AML-193 (cell line): ENCODE results near the gene MATR3.
"Not testable (repeated sequence)": the region's sequence is repeated elsewhere in the genome, so short reads cannot be mapped to it uniquely, and the experiment has no call there.

Source experiments
- DNase-seq, 2 experiments: peaks; one replicate each; lab custom pipeline; 2025; lab: John Stamatoyannopoulos, UW

The MATR3 gene

DNA sequence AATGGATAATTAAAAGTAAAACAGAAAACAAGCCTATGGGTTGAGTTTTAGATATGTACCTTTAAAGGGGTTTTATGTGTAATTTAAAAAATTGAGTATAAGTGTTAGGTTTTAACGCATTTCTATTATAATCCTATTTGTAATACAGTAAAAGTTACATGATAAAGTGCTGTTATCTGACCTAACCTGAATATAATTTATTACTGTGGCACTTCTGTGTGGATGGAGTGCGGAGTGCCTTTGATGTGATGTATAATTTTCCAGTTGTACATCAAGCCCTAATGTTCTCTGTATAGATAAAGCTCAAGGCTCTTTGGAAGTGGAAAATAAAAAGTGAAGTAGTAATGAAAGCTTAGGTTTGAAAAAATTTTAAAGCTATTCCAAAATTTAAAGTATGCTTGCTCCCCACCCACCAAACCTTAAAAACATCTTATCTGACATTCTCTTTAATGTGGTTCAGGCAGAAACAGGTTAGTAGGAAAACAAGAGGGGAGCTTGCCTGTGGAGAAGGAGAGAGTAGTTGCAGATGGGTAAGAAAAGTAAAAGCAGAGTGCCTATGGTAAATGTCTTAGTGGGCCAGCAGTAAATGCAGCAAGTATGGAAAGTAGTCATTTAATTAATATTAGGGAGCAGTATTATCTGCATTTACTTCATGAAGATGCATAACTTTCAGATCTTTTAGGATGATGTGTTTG is 4.0 kb downstream of the MATR3 start:
- DNase-seq, result no peak

DNA sequence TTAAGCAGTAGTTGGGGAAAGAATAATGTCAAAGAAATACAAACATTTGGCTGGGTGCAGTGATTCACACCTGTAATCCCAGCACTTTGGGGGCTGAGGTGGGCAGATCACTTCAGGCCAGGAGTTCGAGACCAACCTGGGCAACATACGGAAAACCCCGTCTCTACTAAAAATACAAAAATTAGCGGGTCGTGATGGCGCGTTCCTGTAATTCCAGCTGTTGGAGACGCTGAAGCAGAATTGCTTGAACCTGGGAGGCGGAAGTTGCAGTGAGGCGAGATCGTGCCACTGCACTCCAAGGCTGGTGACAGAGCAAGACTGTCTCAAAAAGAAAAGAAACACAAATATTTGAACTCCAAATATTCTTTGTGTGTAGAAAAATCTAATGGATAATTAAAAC is 4.7 kb downstream of the MATR3 start:
- no peak for DNase-seq

DNA sequence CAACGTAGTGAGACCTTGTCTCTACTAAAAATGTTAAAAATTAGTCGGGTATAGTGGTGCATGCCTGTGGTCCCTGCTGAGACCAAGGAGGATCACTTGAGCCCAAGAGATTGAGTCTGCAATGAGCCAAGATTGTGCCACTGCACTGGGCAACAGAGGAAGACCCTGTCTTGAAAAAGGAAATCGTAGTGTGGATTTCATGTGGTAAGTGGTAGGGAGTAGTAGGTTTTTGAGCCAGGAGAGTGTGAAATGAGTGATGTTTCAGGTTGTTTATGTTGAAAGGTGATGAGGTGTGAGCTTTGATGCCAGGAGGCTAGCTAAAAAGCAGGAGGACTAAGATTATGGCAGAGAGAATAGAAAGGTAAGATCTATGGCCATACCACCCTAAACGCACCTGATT is 5.9 kb downstream of the MATR3 start:
- DNase-seq, result no peak

DNA sequence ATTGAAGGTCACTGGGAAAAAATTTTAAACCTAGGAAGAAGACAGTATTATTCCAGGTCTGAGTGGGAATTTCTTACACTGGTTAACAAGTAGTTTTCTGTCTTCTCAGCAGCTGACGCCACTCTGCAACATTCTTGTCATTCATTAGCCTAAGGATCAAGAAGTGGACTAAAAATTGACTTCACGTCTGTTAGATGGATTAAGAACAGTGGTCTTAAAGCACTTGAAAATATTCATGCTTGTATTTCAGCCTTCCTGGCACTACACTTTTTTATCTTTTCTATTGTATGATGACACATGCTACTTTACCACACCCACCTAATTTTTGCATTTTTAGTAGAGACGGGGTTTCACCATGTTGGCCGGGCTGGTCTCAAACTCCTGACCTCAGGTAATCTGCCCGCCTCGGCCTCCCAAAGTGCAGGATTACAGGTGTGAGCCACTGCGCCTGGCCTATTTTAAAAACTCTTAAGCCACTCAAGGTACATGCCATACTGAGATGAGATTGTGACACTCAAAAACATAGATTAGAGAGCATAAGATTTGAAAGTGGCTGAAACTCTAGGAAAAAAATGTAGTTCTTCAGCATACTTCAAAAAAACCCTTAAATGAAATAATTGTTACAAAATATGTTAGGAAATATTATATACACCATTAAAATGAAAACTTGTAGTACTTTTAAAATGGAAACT is 8.4 kb downstream of the MATR3 start:
- DNase-seq, result no peak

DNA sequence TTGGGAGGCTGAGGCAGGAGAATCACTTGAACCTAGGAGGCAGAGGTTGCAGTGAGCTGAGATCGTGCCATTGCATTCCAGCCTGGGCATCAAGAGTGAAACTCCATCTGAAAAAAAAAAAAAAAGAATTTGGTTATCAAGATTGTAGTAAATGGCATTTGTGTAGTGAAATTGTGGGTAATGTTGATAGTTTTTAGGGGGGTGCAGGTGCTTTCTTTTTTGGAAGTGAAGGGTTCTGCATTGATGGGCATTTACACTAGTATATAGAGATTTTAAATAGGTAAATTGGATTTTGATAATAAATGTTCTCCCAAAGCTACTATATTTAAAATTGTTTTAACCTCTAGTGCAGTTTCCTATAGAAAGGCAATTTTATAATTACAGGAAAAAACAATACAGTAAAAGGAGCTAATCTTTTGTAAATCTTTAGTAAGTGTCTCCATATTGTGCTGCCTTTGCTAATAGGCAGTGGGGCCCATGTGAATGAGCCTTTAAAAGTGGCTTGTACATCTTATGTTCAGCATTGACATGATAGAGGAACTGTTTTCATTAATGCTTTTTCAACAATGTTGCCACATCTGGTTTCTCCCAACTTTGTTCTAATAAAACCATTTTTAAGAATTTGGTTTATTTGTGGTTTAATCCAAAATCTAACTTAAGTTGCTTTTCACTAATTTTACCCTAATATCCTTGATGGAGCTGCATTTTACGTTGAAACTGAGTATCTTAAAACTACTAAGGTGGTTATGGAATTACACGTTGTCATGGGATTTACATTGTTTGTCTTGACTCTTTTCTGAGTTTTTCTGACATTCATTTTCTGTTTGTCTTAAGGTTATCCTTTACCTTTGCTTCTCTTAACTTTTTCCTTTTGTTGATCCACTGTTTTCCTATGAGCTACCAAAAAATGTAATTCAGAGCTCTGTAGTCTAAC is 11.1 kb downstream of the MATR3 start:
- DNase-seq, result no peak

DNA sequence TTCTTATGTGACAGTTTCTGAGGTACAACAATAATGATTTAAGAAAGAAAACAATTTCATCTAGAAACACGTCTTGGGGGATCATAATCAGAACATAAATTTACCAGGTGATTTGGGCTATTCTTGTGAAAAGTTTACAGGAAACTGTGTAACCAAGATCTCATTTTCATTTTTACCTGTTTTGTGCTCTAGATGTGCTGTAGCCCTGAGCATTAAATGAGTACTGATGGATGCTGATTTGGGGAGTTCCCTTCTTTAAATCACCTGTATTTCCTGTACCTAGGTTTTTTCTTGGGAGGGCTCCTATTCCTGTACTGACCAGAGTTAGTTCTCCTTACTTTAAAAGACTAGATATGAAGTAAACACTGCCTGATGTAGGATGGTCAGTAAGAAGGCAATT is 12.7 kb downstream of the MATR3 start:
- no peak for DNase-seq

DNA sequence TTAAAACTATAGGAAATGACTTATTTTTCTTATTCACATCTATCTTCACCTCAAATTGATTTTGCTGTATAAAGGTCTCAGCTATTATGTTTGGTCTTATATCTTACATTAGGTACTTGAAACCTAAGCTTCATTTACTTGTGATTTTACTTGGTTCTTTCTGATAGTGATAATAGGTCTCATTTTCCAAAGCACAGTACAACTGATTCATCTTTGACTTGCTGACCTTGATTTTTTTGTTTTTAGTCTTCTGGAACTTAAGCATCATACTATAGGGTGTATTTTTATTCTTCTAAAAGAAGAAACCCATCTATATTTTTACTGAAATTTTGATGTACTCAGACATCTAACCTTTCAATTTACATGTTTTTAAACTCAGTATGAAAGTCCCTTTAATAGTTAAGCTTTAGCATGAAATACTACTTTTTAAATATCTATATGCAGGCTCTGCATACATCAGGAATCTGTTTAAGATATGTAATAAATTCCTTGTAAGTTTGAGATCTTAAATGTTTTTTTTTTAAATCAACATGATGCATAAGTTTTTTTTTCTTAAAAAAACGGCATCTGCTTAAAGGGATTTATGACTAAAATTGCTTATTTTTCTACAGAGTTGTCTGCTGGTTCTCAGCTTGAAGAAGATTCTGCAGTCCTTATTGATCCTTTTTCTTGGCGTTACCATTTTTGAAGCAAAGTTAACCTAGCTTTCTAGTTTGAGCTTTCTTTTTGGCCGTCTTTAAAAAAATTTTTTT is 13.3 kb downstream of the MATR3 start:
- DNase-seq, result no peak

DNA sequence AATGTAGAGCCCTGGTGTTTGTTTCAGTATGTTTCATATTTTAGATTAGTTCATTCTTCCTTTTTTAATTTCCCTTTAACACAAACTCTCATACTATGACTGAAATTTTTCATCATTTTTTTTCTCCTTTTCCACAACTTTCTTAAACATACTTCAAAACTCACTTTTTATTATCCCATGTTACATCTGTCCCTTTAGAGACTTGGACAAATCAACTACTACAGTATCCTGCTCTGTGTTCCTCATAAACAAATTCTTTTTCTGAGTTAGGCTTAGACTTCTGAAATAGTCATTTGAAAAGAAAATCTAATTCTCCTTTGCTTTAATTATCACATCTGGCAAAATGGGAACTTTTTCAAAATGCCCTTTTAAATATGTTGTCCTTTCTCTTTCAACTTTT is 15.3 kb downstream of the MATR3 start:
- DNase-seq, result no peak

DNA sequence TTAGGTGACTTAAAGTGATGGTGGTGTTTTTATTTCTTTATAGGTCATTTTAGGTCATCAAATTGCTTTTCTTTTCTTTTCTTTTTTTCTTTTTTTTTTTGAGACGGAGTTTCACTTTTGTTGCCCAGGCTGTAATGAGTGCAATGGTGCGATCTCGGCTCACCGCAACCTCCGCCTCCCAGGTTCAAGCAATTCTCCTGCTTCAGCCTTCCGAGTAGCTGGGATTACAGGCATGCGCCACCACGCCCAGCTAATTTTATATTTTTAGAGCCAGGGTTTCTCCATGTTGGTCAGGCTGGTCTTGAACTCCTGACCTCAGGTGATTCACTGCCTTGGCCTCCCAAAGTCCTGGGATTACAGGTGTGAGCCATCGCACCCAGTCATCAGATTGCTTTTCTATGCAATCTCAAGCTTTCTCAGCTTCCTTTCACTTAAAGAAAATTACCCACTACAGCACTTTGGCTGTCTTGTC is 17.2 kb downstream of the MATR3 start:
- not testable (repeated sequence) for DNase-seq

DNA sequence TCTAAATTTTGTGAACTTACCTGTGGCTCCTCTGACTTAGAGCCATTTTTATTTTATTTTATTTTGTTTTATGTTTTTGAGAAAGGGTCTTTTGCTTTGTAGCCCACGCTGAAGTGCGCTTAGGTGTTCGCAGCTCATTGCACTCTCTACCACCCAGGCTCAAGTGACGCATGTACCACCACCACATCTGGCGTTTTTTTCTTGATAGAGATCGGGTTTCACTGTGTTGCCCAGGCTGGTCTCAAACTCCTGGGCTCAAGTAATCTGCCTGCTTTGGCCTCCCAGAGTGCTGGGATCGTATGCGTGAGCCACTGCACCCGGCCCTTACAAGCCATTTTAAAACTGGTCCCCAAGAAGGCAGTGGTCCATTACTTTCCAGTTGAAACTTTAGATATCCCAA is 18.5 kb downstream of the MATR3 start:
- DNase-seq, result no peak

DNA sequence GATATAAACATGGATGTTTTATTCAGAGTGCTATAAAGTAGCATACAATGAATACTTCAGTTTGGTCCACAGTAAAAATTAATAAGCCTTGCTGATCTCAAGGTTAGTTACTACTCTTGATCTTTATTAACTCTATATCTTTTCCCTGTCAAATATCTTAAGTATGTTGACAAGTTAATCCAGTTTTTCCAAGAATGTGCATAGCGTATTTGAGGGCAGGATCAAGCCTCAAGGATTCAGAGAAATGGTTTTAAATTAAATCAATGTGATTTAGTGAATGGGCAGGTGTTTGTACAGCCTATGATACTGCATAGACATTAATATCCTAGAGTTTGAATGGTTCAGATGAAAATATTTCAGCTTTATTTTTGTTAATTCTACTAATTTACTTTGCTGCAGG is 20.7 kb downstream of the MATR3 start:
- DNase-seq, result no peak

DNA sequence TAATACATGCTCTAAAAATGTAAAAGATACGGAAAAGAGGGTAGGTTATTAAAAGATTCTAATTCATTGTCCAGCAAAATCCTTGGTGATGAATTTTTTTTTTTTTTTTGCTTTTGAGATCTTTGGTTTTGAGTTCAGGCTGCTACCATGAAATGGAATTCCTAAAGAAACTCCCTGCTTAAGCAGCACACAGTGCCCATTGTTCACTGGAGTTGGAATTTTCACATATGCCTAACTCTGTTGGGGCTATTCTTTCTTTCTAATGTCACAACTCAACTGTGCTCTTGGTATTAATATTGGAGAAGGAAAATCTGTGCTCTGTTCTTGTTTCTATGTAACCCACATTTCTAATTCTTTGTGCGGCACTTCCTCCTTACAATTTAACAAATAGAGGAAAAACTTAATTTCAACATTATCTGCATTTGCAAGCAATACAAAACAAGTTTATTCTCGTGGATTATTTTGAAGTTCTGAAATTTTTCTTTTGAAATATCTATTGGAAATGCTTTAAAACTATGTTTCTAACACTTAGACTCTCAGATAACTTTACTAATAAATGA is 21.6 kb downstream of the MATR3 start:
- no peak for DNase-seq

DNA sequence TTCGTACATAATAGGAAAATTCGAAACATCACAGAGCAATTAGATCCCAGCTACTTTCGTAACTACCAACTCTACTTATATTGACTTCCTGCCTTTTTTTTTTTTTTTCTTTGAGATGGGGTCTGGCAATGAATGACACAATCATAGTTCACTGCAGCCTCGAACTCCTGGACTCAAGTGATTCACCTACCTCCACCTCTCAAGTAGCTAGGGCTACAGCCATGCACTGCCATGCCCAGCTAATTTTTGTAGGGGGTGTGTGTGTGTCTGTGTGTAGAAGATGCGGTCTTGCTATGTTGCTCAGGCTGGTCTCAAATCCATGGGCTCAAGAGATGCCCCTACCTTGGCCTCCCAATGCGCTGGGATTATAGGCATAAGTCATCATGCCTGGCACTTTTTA is 42.3 kb downstream of the MATR3 start:
- DNase-seq, result no peak

DNA sequence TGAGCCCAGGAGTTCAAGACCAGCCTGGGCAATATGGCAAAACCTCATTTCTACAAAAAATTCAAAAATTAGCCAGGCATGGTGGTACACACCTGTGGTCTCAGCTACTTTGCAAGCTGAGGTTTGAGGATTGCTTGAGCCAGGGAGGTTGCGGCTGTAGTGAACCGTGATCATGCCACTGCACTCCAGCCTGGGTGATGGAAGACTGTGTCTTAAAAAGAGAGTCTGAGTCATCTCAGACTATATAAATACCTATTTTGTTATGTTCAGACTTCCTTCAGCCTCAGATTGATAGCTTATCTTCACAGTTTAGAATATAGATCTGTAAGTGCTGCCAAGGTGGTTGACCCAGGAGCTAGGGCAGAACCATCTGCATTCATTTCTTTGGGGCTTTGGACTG is 46.5 kb downstream of the MATR3 start:
- no peak for DNase-seq

DNA sequence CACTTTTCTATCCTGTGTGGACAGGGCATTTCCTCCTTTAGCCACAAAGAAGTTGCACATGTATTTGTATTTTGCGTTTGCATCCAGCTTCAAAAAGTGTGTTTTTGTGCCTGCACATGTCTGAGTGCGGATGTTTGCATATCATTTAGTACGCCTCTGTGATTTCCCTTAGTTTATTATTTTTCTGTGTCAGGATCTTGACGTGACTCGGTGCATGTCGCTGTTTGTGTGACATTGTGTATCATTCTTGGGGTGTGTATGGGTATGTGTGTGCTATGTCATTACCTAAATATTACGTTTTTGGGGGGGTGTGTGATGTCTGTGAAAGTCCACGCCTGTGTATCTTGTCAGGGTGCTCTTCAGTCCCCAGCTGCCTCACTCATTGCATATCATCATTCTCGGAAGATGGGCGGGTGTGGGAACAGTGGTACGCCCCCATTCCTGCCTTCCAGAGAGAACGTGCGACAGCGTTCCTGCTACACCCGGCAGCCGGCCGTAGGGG is 47.7 kb downstream of the MATR3 start:
- DNase-seq, result no peak

DNA sequence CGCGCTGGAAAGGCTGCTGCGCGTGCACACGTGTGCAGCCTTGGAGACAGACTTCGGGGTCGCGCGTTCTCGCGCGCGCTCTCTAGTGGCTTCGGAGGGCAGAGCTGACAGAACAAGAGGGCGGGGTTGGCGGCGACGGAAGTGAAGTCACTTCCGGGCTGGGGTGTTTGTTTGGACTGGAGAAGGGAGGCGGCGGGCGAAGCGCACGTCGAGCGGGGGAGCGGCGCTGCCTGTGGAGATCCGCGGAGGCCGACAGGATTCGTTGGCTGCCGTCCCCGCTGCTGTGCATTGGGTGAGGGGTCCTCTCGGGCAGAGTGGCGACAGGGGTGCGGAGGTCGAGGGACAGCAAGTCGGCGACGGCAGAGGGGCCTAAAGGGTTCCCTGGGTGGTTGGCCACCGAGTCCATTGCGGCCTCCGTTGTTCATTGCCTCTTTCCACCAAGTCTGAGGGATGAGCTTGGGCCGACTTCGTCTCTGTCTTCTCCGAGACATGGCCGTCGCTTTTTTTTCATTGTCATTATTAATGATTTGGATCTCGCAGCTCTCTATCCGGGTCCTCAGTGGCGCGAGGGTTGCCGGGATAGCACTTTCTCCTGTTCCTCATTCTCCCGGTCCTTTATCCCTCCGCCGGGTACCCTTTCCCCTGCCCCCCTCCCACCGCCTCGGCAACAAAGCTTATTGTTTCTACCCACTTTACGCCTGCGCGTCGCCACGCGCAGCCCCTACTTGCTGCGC is 48.3 kb downstream of the MATR3 start, which contains the start of gene PAIP2:
PAIP2 (plus strand) TSS at position 166 of the 734 bp plus-strand sequence. CDS start 21,931 bp downstream, outside the sequence.
- peak; percentile 90 to 96 for DNase-seq

DNA sequence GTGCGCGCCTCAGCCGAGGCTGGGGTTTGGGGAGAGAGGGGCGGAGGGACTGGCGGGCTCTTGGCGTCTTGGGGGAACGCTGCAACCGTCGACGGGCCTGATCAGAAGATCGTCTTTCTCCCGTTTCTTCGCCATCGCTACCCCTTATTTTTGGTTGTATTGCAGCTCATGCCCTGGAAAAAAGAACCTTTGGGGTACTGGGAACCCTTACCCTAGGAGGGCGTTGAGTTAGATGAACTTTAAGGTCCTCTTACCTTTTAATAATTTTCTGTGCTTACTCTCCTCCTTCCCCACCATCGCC is 48.8 kb downstream of the MATR3 start:
- DNase-seq, result no peak

DNA sequence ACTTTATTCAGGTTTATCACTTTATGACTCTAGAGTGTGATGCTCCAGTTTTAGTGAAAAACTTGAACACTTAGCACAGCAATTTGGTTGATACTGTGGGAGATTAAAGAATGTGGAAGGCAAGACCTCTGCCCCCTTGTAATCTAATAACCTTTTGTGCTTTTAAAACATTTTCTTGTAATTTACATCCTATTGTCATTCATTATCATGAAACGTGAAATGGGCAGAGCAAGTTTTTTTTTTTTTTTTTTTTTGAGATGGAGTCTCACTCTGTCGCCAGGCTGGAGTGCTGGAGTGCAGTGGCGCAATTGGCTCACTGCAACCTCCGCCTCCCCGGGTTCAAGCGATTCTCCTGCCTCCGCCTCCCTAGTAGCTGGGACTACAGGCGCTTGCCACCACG is 49.9 kb downstream of the MATR3 start:
- DNase-seq, result no peak

DNA sequence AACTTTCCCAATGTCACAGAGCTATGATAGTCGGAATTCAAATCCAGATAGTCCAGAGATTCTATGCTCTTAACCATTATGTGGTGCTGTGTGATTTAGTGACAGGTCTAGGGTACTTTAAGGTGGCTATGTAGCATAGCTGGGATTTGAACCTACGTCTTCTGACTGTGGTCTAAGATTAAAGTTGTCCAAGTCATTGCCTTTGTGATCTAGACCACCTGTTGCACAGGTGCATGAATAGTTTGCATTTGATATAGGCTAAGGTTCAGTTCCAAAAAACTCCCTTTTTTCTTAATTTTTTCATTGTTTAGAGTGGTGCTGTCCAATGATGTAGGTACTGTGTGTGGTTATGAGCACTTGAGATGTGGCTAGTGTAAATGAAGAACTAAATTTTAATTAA is 50.6 kb downstream of the MATR3 start:
- no peak for DNase-seq

DNA sequence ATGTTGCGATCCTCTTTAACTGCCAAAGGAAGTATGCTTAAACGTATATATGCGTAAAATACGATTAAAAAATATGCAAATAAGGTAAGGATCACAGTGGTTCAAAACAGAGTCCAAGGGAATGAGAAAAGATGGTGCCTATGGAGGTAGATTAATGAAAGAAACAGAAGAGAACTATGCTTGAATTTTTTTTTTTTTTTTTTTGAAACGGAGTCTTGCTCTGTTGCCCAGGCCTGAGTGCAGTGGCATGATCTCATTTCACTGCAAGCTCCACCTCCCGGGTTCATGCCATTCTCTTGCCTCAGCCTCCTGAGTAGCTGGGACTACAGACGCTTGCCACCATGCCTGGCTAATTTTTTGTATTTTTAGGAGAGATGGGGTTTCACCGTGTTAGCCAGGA is 51.9 kb downstream of the MATR3 start:
- DNase-seq, result not testable (repeated sequence)

DNA sequence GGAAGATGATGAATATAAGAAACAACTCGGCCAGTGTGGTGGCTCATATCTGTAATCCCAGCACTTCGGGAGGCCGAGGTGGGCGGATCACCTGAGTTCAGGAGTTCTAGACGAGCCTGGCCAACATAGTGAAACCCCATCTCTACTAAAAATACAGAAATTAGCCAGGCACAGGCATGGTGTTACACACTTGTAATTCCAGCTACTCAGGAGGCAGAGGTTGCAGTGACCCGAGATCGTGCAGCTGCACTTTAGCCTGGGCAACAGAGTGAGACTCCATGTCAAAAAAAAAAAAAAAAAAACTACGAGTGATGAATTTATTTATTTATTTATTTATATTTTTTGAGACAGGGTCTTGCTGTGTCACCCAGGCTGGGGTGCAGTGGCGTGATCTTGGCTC is 54.3 kb downstream of the MATR3 start:
- not testable (repeated sequence) for DNase-seq
